GM06990 (cell line): ENCODE results near the gene OTUB2.

Source experiments
- DNase-seq: peaks from one replicate; pipeline ENCODE4 v3.0.0-alpha.2; 2011; ENCODE audit not compliant: insufficient read length; ENCODE audit errors: extremely low read depth
- H3K27me3 ChIP-seq: replicated peaks from 2 replicates; pipeline ENCODE4 v1.6.0; 2011; ENCODE audit warnings: low read length; ENCODE audit not compliant: control insufficient read depth, insufficient read depth
- H3K36me3 ChIP-seq: 2 replicates; pipeline ENCODE4 v1.5.1; 2011; ENCODE audit warnings: low read length; ENCODE audit not compliant: control insufficient read depth, insufficient read depth
- H3K4me3 ChIP-seq: replicated peaks from 2 replicates; pipeline ENCODE4 v1.5.1; 2011; ENCODE audit warnings: low read depth, mild to moderate bottlenecking, control low read depth, low read length
- CTCF ChIP-seq: IDR thresholded peaks from 2 replicates; pipeline ENCODE4 v1.5.1; 2011; ENCODE audit warnings: low read length, control low read depth, mild to moderate bottlenecking, inconsistent platforms; ENCODE audit not compliant: insufficient read depth, poor library complexity, severe bottlenecking

The OTUB2 gene

GRCh38 chr14:93993382-93993781, 32.8 kb upstream of the OTUB2 start:
- H3K27me3 ChIP-seq, result no peaks in the 10 kb centered on the region
- H3K4me3 ChIP-seq, result no peak overlapping the region
- no peak for TF ChIP-seq CTCF
- H3K36me3 ChIP-seq, result no peaks in the 10 kb centered on the region
- no peak for DNase-seq

GRCh38 chr14:93994919-93995682, 31.0 kb upstream of the OTUB2 start:
- H3K4me3 ChIP-seq, result no peak overlapping the region
- DNase-seq, result no peak
- TF ChIP-seq CTCF, result no peak
- H3K27me3 ChIP-seq, result no peaks in the 10 kb centered on the region
- no peaks in the 10 kb centered on the region for H3K36me3 ChIP-seq

GRCh38 chr14:93996130-93996695, 29.9 kb upstream of the OTUB2 start:
- no peaks in the 10 kb centered on the region for H3K27me3 ChIP-seq
- H3K4me3 ChIP-seq, result no peak overlapping the region
- TF ChIP-seq CTCF, result no peak
- H3K36me3 ChIP-seq, result no peaks in the 10 kb centered on the region
- DNase-seq, result no peak

- TF ChIP-seq CTCF, result no peak
- H3K36me3 ChIP-seq, result no peaks in the 10 kb centered on the region
- H3K27me3 ChIP-seq, result no peaks in the 10 kb centered on the region
- no peak within 1 kb of the TSS for H3K4me3 ChIP-seq
- no peak for DNase-seq
Measured at GRCh38 chr14:93997082-93997481, 29.1 kb upstream of the OTUB2 start, which contains the start of gene CCDC197. Gene CCDC197, plus strand, starts transcription at chr14:93997301. Its CDS starts 831 bp downstream, at chr14:93998132.

- no peak for DNase-seq
- Histone ChIP-seq H3K27me3 (no peaks in the 10 kb centered on the region), H3K4me3 (no peak overlapping the region), H3K36me3 (no peaks in the 10 kb centered on the region)
- TF ChIP-seq CTCF, result no peak
Measured at GRCh38 chr14:93997916-93998870, 27.9 kb upstream of the OTUB2 start.
